NCI-H345 (cell line): ENCODE measurements around the gene EMC10.
"Not testable (repeated sequence)": the region's sequence is repeated elsewhere in the genome, so short reads cannot be mapped to it uniquely, and the experiment has no call there.

Experiments used
- DNase-seq: peaks from one replicate; lab custom pipeline; 2025; lab: John Stamatoyannopoulos, UW

EMC10 gene

DNA sequence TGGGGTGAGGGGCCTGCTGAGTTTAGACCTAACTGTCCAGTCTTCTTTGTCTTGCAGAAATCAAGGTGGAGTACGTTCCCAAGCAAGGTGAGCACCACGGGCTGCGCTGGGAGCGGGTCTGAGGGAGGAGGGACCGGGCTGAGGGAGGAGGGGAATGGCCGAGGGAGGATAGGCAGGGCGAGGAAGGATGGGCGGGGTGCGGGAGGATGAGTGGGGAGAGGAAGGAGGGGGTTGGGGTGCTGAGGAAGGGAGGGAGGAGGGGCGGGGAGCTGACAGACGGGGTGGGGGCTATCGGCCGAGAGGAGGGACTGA, 25.1 kb upstream of the EMC10 start:
- no peak for DNase-seq

DNA sequence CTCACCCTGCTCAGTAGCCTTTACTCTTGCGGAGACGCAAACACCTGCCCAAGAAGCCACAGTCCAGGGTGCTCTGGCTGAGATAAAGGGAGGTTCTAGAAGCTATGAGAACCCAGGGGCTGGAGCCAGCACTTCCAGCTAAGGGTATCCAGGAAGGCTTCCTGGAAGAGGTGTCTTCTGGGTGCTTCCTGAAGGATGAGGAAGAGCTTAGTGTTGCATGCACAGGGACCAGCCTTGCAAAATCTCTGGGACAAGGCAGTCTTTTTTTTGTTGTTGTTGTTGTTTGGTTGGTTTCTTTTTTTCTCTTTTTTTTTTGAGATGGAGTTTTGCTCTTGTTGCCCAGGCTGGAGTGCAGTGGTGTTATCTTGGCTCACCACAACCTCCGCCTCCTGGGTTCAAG, 23.1 kb upstream of the EMC10 start:
- no peak for DNase-seq

DNA sequence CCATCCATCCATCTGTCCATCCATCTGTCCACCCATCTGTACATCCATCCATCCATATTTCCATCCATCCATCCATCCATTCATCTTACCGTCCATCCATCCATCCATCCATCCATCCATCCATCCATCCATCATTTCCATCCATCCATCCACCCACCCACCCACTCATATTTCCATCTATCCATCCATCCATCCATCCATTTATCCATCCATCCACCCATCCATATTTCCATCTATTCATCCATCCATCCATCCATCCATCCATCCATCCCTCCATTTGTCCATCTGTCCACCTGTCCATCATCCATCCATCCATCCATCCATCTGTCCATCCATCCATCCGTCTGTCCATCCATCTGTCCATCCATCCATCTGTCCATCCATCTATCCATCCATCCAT, 20.3 kb upstream of the EMC10 start:
- no peak for DNase-seq

DNA sequence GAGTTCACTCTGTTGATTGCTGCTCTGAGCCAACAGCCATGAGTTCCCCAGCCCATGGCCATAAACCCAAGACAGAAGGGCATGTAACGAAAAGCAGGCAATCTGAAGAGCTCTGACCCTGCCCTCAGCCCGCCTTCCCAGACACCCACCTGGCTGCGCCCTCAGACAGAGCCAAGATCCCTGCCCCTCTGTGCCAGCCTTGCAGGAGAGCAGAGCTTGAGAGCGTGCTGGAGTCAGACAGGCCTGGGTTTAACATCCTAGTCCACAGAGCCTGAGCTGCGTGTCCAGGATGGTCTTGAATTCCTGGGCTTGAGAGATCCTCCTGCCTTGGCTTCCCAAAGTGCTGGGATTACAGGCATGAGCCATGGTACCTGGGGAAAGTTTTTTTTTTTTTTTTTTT, 19.0 kb upstream of the EMC10 start:
- DNase-seq = no peak

DNA sequence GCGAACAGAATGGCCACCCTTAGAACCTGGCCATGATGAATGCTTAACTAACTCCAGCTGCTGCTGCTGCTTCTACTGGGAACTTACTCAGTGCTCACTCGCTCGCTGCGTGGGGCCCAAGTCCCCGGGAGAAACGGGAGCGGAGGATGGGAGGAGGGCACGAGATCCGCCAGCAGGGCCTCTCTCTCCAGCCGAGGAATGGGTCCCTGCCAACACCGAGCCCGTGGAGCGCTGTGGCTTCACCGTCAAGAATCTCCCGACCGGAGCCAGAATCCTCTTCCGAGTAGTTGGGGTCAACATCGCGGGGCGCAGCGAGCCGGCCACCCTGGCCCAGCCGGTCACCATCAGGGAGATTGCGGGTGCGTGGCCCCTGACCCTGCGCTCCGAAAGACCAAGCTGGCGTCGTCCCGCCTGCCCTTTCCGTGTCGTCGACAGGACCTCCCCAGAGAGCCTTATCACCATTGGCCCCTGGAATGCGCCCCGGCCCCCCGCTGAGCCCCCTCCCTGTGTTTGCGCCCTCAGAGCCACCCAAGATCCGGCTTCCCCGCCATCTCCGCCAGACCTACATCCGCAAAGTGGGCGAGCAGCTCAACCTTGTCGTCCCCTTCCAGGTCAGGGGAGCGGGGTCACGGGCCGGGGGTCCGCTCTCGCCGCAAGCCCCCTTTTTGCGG, 17.8 kb upstream of the EMC10 start:
- DNase-seq = no peak

DNA sequence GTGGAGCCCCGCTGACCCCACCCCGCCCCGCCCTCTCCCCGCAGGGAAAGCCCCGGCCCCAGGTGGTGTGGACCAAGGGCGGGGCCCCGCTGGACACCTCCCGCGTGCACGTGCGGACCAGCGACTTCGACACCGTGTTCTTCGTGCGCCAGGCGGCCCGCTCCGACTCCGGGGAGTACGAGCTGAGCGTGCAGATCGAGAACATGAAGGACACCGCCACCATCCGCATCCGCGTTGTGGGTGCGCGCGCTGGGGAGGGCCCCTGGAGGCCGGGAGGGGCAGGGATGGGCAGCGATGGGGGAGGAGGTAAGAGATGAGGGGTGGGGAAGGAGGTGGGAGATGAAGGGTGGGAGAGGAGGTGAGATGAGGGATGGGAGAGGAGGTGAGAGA, 17.2 kb upstream of the EMC10 start:
- no peak for DNase-seq

DNA sequence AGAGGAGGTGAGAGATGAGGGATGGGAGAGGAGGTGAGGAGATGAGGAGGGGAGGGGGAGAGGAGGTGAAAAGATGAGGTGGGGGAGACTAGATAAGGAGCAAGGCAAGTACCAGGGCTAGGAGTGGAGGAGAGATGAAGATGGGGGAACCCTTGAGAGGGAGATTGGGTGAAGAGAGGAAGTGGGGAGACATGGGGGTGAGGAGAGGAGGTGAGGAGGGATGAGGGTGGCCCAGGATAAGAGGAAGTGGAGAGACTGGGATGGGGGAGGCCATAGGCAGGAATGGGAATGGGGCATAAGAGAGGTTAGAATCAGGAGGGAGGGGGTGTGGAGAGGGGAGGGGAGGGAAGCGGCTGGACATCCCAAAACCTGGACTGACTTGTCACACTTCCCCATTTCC, 16.7 kb upstream of the EMC10 start:
- no peak for DNase-seq

DNA sequence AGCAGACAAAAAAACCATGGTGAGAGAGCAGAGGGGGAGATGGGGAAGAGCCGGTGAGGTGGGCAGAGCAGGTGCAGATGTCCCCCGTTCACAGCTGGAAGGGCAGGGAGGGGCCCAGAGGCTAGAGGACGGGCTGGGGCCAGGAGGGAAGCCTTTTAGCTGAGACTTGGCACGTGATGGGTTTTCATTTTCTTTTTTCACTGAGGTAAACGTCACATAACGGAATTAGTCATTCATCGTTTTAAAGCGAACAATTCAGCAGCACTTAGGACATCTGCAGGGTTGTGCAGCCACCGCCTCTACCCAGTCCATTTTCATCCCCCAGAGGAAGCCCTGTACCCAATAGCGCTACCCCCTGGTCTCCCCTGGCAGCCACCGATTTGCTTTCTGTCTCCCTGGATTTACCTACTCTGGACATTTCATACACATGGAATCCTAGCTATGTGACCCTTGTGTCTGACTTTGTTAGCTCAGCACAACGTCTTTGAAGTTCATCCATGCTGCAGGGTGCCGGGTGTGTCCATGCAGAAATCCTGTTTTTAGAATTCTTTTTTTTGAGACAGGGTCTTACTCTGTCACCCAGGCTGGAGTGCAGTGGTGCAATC, 16.0 kb upstream of the EMC10 start:
- DNase-seq = no peak

DNA sequence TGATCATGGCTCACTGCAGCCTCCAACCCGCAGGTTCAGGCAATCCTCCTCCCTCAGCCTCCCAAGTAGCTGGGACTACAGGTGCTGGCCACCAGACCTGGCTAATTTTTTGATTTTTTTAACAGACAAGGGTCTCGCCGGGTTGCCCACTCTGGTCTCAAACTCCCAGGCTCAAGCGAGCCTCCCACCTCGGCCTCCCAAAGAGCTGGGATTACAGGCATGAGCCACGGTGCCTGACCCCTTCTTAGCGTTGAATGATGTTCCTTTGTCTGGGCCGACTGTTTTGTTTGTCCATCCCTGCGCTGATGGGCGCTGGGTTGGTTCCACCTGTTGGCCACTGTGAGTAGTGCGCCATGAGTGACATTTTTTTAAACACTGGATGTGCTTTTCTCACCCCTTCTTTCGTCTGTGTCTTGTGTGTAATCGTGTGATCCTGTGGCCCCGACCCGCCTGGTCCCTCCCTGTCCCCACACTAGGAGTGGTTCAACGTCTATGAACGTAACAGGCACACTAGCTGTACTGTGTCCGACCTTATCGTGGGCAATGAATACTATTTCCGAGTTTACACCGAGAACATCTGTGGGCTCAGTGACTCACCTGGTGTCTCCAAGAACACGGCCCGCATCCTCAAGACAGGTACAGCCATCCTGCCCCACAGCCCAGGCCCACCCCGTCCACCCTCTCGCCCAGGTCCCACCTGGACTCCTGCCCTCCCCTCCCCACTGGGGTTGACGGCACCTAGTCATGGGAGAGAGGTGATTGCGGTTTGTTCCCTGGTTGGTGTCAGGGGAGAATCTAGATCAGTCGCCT, 15.0 kb upstream of the EMC10 start:
- peak; percentile 50 for DNase-seq

DNA sequence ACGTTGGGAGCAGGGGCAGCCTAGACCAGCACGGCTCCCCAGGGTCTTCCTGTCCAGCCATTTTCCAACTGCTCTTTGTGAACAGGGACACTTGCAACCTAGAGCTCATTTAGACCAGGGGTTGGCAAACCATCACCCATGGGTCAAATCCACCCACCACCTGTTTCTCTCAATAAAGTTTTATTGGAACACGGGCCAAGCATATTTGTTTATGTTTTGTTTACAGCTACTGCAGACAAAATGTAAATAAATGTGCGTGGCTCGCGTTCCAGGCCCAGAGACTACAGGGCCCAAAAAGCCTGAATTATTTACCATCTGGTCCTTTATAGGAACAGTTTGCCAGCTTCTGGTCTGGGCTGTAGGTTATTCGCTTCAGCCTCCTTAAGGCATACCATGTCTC, 13.3 kb upstream of the EMC10 start:
- no peak for DNase-seq

DNA sequence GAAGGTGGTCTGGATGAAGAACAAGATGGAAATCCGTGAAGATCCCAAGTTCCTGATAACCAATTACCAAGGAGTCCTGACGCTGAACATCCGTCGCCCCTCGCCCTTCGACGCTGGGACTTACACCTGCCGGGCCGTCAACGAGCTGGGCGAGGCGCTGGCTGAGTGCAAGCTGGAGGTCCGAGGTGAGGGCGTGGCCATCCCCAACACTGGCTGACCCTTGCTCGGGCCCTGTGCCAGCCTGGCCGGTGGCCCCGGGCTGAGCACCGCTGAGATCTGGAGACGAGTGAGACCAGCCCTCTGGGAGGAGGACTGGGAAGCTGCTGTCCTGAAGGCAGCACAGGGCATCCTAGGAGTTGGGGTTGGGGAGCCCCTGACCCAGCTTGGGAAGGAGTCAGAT, 12.0 kb upstream of the EMC10 start:
- no peak for DNase-seq

DNA sequence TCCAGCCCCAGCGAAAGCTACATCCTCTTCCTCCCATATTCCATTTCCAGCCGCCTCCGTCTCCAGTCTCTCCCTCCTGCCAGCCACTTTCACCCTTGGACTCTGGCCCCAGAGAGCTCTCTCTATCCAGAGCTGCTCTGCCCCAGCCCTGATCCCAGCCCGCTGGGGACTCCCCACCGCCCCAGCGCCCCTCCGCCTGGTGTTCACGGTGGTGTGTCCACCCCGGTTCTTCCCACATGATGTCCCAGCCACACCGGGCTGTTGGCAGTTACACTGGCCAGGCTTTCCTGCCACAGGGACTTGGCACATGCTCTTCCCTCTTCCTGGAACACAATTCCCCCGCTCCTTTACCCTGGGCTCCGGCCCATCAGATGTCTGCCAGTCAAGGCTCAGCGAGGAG, 11.3 kb upstream of the EMC10 start:
- no peak for DNase-seq

DNA sequence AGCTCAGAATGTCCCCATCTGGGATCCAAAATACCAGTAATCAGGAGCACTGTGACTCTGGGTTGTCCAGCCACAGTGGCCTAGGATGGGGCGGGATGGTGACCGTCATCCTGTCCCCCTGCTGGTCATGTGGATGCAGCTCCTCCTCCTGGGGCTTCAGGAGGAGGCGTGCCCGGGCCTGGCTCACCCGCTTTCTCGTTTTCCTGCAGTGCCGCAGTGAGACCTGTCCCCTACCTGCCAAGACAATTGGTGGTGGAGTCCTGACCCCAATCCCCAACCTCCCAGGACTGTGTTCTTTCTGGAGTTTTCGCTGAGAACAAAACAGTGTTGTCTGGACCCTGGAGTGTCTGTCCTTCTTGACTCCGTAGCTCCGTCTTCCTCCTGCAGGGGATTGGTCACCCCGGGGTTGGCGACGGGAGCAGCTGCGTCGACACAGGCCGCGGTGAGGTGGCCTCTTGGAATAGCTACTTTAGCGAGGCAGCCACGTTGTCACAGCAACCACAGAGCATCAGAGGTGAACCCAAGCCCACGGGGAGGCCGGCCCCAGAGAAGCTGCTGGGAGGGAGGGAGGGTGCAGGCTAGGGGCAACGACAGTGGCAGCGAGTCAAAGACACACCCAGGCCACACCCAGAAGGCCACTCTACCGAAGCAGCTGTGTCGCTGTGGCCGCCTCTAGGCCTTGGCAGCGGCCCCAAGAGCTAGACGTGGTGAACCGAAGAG, 10.2 kb upstream of the EMC10 start:
- no peak for DNase-seq

DNA sequence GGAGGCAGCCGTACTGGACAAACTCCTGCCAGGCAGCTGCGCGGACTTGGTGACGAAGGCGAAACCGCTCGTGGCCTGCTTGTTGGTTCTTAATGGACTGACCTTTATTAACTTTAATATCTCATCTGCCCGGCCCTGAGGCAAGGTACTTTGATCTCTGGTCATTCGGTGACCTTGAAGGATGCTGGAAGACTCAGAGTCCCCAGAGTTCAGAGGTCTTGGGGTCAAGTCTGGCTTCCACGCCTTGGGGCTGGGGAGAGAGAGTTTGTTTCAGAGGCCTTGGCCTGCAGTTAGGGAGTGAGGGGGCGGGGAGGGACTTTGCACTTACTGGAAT, 9.6 kb upstream of the EMC10 start:
- no peak for DNase-seq

DNA sequence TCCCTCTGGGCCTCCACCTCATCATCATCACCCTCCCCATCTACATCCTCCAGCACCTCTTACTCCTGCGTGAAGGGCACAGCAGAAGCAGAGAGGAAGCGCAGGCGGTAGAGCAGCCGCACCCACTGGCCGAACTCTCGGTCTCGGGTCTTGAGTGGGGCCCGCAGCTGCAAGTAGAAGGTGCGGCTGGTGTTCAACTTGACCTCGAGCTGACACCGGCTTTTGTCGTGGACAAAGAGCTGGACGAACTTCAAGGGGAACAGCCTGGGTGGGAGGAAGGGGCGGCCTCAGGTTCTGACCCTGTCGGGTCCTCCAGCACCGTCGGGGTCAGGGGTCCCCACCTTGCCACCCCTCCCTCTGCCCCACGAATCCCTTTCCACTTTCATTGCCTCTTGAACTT, 8.7 kb upstream of the EMC10 start:
- DNase-seq = no peak

DNA sequence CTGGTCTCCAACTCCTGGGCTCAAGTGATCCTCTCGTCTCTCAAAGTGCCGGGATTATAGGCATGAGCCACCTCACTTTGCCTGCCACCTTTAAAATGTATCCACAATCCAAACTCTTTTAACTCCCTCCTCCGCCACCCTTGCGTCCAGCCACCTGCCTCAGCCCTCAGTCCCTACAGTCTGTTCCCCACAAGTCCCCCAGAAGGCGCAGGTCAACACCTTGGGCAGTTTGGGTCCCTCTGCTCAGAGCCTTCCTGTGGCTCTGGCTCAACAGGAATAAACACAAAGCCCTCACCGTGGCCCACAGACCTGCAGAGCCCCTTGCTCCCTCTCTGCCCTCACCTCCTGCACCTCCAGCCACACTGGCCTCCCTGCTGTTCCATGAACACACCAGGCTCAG, 7.5 kb upstream of the EMC10 start:
- no peak for DNase-seq

DNA sequence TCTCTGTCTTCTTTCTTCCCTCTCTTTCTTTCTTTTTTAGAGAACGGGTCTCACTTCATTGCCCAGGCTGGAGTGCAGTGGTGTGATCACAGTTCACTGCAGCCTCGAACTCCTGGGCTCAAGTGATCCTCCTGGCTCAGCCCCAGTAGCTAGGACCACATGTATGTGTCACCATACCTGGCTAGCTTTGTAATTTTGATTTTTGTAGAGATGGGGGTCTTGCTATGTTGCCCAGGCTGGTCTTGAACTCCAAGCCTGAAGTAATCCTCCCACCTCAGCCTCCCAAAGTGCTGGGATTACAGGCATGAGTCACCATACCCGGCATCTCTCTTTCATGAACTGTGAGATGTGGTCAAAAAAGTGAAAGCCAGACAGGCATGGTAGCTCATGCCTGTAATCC, 3.0 kb upstream of the EMC10 start:
- DNase-seq = not testable (repeated sequence)

DNA sequence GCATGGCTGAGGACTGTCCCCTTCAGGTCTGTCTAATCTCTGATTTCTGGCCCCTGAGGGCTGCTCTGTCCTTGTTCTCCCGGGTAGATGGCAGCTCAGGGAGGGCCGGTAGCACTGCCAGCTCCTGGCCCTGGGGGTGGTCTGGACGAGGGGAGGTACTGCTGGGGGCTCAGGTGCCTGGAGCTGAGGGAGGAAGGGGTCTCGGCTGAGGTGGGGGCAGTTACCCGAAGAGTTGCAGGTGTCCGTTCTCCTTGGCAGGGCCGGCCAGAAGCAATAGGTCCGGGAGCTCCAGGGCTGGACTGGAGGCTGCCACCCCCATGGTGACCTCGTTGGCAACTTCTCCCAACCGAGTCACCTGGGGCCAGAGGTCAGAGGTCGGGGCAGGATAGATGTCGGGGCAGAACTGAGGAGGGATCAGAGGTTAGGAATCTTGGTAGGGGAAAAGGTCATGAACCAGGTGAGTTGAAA, 1.2 kb upstream of the EMC10 start:
- no peak for DNase-seq

DNA sequence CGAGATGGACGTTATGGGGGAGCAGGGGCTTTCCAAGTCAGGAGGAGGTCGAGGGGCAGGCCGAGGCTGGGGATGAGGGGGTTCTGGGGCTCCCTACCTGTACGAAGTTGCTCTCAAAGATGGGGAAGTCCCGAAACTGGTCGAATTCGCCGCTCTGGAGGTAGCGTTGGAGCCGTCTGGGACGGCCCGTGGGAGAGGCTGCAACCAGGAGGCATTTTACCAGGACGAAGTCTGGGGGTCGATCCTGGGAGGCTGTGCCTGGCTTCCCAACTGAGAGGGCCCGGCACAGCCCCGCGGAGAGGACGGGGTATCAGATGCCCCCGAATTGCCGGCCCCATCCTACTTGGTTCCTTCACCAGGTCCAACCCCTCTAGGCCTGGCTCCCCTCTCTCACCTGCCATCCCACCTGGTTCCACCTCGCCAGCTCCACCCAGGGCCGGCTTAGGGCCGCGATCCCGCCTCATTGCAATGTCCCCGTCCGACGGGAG, 527 bp upstream of the EMC10 start:
- DNase-seq = no peak

DNA sequence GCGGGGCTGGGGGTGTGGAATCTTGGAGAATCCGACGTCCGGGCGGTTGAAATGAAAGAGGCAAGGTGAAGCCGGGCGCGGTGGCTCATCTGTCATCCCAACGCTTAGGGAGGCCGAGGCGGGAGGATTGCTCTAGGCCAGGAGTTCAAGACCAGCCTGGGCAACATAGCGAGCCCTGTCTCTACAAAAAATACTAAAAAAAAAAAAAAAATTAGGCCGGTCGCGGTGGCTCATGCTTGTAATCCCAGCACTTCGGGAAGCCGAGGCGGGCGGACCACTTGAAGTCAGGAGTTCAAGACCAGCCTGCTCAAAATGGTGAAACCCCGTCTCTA, 566 bp downstream of the EMC10 start:
- DNase-seq = no peak

DNA sequence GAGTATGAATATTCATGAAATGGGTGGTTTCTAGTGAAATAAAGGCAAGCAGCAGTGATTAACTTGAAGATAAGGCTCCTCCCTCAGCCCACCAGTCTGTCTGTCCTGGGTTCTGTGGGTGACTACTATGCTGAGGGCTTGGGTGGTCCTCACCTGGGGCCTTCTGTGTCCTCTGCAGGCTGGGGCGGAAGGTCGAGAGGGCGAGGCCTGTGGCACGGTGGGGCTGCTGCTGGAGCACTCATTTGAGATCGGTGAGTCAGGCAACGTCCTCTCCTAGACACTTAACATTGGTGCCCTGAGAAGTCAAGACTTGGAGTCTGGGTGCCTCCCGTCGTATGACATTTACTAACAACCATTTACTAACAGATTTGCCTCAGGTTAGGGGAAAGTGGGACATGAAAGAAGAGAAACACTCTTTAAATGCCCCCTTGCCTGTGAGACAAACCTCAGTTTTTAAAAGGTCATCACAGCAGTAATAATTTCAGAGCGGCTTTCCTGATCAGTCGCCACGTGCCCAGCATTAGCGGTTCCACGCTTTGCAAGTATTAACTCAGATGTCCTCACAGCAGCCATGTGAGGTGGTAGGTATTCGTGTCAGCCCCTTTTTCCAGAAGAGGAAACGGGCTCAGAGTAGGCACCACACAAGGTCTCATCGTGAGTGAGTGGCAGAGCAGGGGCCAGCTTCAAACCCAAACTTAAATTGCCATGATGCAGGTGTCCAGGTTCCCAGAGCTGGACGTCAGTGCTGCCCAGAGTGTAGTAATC, 1.6 kb downstream of the EMC10 start:
- no peak for DNase-seq
